ENCODE data around the gene LRRK1. TPM values are rescaled to one million over a fixed set of nuclear protein-coding genes. Genes with fewer than 3 reads are reported as not detected.

Gene LRRK1
- total and polyA plus RNA-seq, 2 of the 13 experiments (the other 11 are each of a cell fraction or from before 2014, with no cell fraction given) = 0.13 to 1.2 TPM

GRCh38 chr15:101091080-101092017 lies 172.2 kb downstream of the LRRK1 start (continued):
- TF ChIP-seq SMYD3 (CRISPR knock-in tag; IDR thresholded peaks at IDR 0.05) (0 out of 2 replicates have a peak, but pooled peaks have one; percentile 65), SRSF4 (IDR thresholded peaks at IDR 0.05; ENCODE audit: low read depth, low read length, poor library complexity, severe bottlenecking) (no peak), ZNF572 (CRISPR knock-in tag; IDR thresholded peaks at IDR 0.05) (no peak), ZIK1 (CRISPR knock-in tag; IDR thresholded peaks at IDR 0.05; ENCODE audit: borderline replicate concordance, low read depth) (no peak), ZNF235 (CRISPR knock-in tag; IDR thresholded peaks at IDR 0.05; ENCODE audit: borderline replicate concordance) (no peak), EZH2 (conservative IDR thresholded peaks at IDR 0.05; ENCODE audit: low read depth, low read length) (no peak), CBFB (CRISPR knock-in tag; IDR thresholded peaks at IDR 0.05) (peak; percentile 55), ZNF543 (CRISPR knock-in tag; IDR thresholded peaks at IDR 0.05) (peak; percentile 86), THRA (CRISPR knock-in tag; IDR thresholded peaks at IDR 0.05; ENCODE audit: borderline replicate concordance) (peak; percentile 84; the same call in 1 of the 2 replicates), MAX (IDR thresholded peaks at IDR 0.05) (peak; percentile 73), ARID3A (IDR thresholded peaks at IDR 0.05; ENCODE audit: low read depth, low read length) (no peak), ZNF329 (CRISPR knock-in tag; IDR thresholded peaks at IDR 0.05; ENCODE audit: low read depth) (no peak), HDAC2 (CRISPR knock-in tag; IDR thresholded peaks at IDR 0.05) (peak; percentile 90), SRY (CRISPR knock-in tag; IDR thresholded peaks at IDR 0.05) (0 out of 2 replicates have a peak, but pooled peaks have one; percentile 3), THAP11 (CRISPR knock-in tag; IDR thresholded peaks at IDR 0.05) (peak; percentile 62; the same call in 1 of the 2 replicates), MED13 (CRISPR knock-in tag; IDR thresholded peaks at IDR 0.05) (0 out of 2 replicates have a peak, but pooled peaks have one; percentile 19), GFI1 (CRISPR knock-in tag; IDR thresholded peaks at IDR 0.05; ENCODE audit: borderline replicate concordance) (peak; percentile 90), ERF (CRISPR knock-in tag; IDR thresholded peaks at IDR 0.05) (peak; percentile 97), FLYWCH1 (CRISPR knock-in tag; IDR thresholded peaks at IDR 0.05) (no peak), STAT6 (CRISPR knock-in tag; IDR thresholded peaks at IDR 0.05; ENCODE audit: borderline replicate concordance) (no peak), ZNF740 (CRISPR knock-in tag; IDR thresholded peaks at IDR 0.05) (no peak), ZSCAN29 (CRISPR knock-in tag; conservative IDR thresholded peaks at IDR 0.05) (peak; percentile 85), FOSL2 (CRISPR knock-in tag; IDR thresholded peaks at IDR 0.05) (peak; percentile 65)
